Keratinocyte (primary cell): ENCODE data around the gene TGFBI.

ENCODE experiments used
- CTCF ChIP-seq, 3 experiments: IDR thresholded peaks in 1 of 3; conservative IDR thresholded peaks in 1 of 3; optimal IDR thresholded peaks in 1 of 3; 2 replicates in 2 of 3; 3 replicates in 1 of 3; pipeline versions ENCODE3 to v1.5.1; 2011; ENCODE audit warnings: low read length in 3 of 3, mild to moderate bottlenecking in 3 of 3, moderate library complexity in 2 of 3, control low read depth in 1 of 3, inconsistent platforms in 1 of 3; ENCODE audit not compliant: insufficient read depth in 2 of 3; ENCODE audit errors: extremely low read depth in 1 of 3
- EZH2 ChIP-seq: IDR thresholded peaks from one replicate; pipeline ENCODE4 v1.6.1; 2012; ENCODE audit warnings: inconsistent platforms, mild to moderate bottlenecking, low read length, moderate library complexity

GRCh38 chr5:136033848-136034247, 5.1 kb downstream of the TGFBI start:
- no peak for TF ChIP-seq CTCF (optimal IDR thresholded peaks at IDR 0.05 in 1 of 3, IDR thresholded peaks at IDR 0.05 in 1 of 3, conservative IDR thresholded peaks at IDR 0.05 in 1 of 3; ENCODE audit: extremely low read depth in 1 of 3, insufficient read depth in 2 of 3, low read length in 3 of 3)
- no peak for TF ChIP-seq EZH2
